GM12801 (cell line): ENCODE measurements around the gene PPIB.

Experiments used
- CTCF ChIP-seq: IDR thresholded peaks from one replicate; pipeline ENCODE4 v1.5.1; 2011; ENCODE audit warnings: control low read depth; ENCODE audit not compliant: insufficient read length; ENCODE audit errors: extremely low read depth

Gene PPIB

GRCh38 chr15:64144192-64144564 lies 18.6 kb downstream of the PPIB start:
- no peak for TF ChIP-seq CTCF

GRCh38 chr15:64143276-64143675 lies 19.5 kb downstream of the PPIB start:
- no peak for TF ChIP-seq CTCF

GRCh38 chr15:64141798-64142512 lies 20.9 kb downstream of the PPIB start:
- no peak for TF ChIP-seq CTCF

GRCh38 chr15:64138331-64138941 lies 24.4 kb downstream of the PPIB start:
- no peak for TF ChIP-seq CTCF

- TF ChIP-seq CTCF: no peak
Observed at GRCh38 chr15:64137226-64137833, 25.5 kb downstream of the PPIB start.

GRCh38 chr15:64136347-64136746 lies 26.5 kb downstream of the PPIB start:
- no peak for TF ChIP-seq CTCF

GRCh38 chr15:64134345-64134829 lies 28.4 kb downstream of the PPIB start:
- no peak for TF ChIP-seq CTCF
